Right forelimb (tissue), 1 donor: ENCODE data around the gene ITPR1.
"Not testable (repeated sequence)": the region's sequence is repeated elsewhere in the genome, so short reads cannot be mapped to it uniquely, and the experiment has no call there.

ENCODE experiments used
- DNase-seq: peaks from one replicate; pipeline ENCODE4 v3.0.0-alpha.2; 2018

ITPR1 gene

GRCh38 chr3:4749567-4750002 is 256.4 kb downstream of the ITPR1 start:
- DNase-seq, result no peak

- peak; percentile 54 for DNase-seq
Measured at GRCh38 chr3:4750306-4750968, 257.3 kb downstream of the ITPR1 start.

GRCh38 chr3:4751029-4751501 is 257.9 kb downstream of the ITPR1 start:
- DNase-seq, result no peak

GRCh38 chr3:4751502-4752101 is 258.5 kb downstream of the ITPR1 start:
- DNase-seq, result no peak

- DNase-seq, result no peak
Measured at GRCh38 chr3:4752201-4753072, 259.3 kb downstream of the ITPR1 start.

- DNase-seq, result no peak
Measured at GRCh38 chr3:4753073-4753691, 260.0 kb downstream of the ITPR1 start.

GRCh38 chr3:4754180-4755086 is 261.3 kb downstream of the ITPR1 start:
- no peak for DNase-seq

- DNase-seq, result no peak
Measured at GRCh38 chr3:4755566-4755965, 262.4 kb downstream of the ITPR1 start.

- DNase-seq, result no peak
Measured at GRCh38 chr3:4756057-4756775, 263.1 kb downstream of the ITPR1 start.

GRCh38 chr3:4756855-4757574 is 263.9 kb downstream of the ITPR1 start:
- DNase-seq, result no peak

- no peak for DNase-seq
Measured at GRCh38 chr3:4757575-4758248, 264.6 kb downstream of the ITPR1 start.

- DNase-seq, result no peak
Measured at GRCh38 chr3:4758249-4758860, 265.2 kb downstream of the ITPR1 start.

GRCh38 chr3:4758957-4759656 is 266.0 kb downstream of the ITPR1 start:
- no peak for DNase-seq

GRCh38 chr3:4759689-4760312 is 266.7 kb downstream of the ITPR1 start:
- no peak for DNase-seq

GRCh38 chr3:4761759-4762158 is 268.6 kb downstream of the ITPR1 start:
- no peak for DNase-seq

GRCh38 chr3:4762481-4763230 is 269.5 kb downstream of the ITPR1 start:
- not testable (repeated sequence) for DNase-seq

- no peak for DNase-seq
Measured at GRCh38 chr3:4763604-4764247, 270.6 kb downstream of the ITPR1 start.
